K562 (cell line): ENCODE measurements around the gene DIPK1B. TPM values are rescaled to one million over a fixed set of nuclear protein-coding genes. Genes with fewer than 3 reads are reported as not detected.
A peak's percentile ranks its signal among the peaks of the same experiment; 100 is the strongest.

ENCODE experiments used
- ATAC-seq: fragments of 200-7000 bp; cut with Tn5 transposase; 3 replicates; pipeline ENCODE4 v1.9.1; 2020; ENCODE audit warnings: moderate library complexity
- BruUV-seq: library from RNA; stranded (reverse); fragments of 400-500 nt; replicated peaks from 2 replicates; lab custom pipeline; 2021; lab: Mats Ljungman, UMichigan
- CTCF ChIA-PET: fragments of 300-600 bp; formaldehyde crosslinking; extraction: SDS; loops from one replicate; lab custom pipeline; 2021; ENCODE audit warnings: low intra/inter-chr PET ratio; lab: Yijun Ruan, JAX
- POLR2A ChIA-PET: fragments of 300-600, 350-650 bp; sonication (Branson Sonifier 250); formaldehyde crosslinking; extraction: SDS; loops from one replicate; lab custom pipeline; 2021; ENCODE audit warnings: antibody characterized with exemption, inconsistent platforms; lab: Yijun Ruan, JAX
- DNase-seq, 4 experiments: peaks; one replicate each; pipeline versions ENCODE4 v3.0.0 to v3.0.0-alpha.2; 2011 to 2018; ENCODE audit warnings: low spot score in 3 of 4, mixed read lengths in 3 of 4; ENCODE audit errors: extremely low read depth in 1 of 4
- FAIRE-seq: peaks from 2 replicates; lab custom pipeline; 2011; peaks lifted over from hg19 to GRCh38; lab: Jason Lieb, UNC
- H2AFZ ChIP-seq: 2 replicates; pipeline ENCODE4 v1.6.0; 2011; ENCODE audit warnings: low read depth, low read length, control low read depth, inconsistent platforms
- H3K27ac ChIP-seq: fragments of 200-600 bp; 3 replicates; pipeline ENCODE4 v1.8.0; 2011; ENCODE audit warnings: low read depth, mild to moderate bottlenecking, control low read depth, inconsistent platforms, low read length, moderate library complexity, mixed read lengths; ENCODE audit errors: extremely low read depth
- H3K27me3 ChIP-seq, 2 experiments: fragments of 300-600 bp in 1 of 2; 2 replicates in 1 of 2; 3 replicates in 1 of 2; pipeline versions ENCODE4 v1.6.0 to v1.8.0; 2011; ENCODE audit warnings: inconsistent platforms in 2 of 2, low read length in 2 of 2, mild to moderate bottlenecking in 1 of 2, mixed read lengths in 1 of 2, moderate library complexity in 1 of 2; ENCODE audit not compliant: control insufficient read depth in 2 of 2, insufficient read depth in 2 of 2
- H3K36me3 ChIP-seq: fragments of 300-600 bp; 3 replicates; pipeline ENCODE4 v1.8.0; 2011; ENCODE audit warnings: mild to moderate bottlenecking, low read length, inconsistent platforms; ENCODE audit not compliant: control insufficient read depth, insufficient read depth
- H3K4me1 ChIP-seq, 2 experiments: fragments of 200-600 bp in 1 of 2; replicated peaks in 1 of 2; 2 replicates in 1 of 2; 3 replicates in 1 of 2; pipeline versions ENCODE4 v1.5.1 to v1.8.0; 2011; ENCODE audit warnings: inconsistent platforms in 2 of 2, low read length in 2 of 2, mild to moderate bottlenecking in 1 of 2, mixed read lengths in 1 of 2, moderate library complexity in 1 of 2; ENCODE audit not compliant: control insufficient read depth in 2 of 2, insufficient read depth in 2 of 2
- H3K4me2 ChIP-seq: 2 replicates; pipeline ENCODE4 v1.6.1; 2011; ENCODE audit warnings: low read length, control low read depth, inconsistent platforms, mixed read lengths; ENCODE audit not compliant: insufficient read depth
- H3K4me3 ChIP-seq: fragments of 200-600 bp; sonication (generic), shearing (Covaris generic); 2 replicates; pipeline ENCODE4 v1.5.1; 2016; ENCODE audit warnings: control low read depth, inconsistent platforms
- H3K79me2 ChIP-seq: fragments of 200-600 bp; 3 replicates; pipeline ENCODE4 v1.8.0; 2011; ENCODE audit warnings: low read length, inconsistent platforms; ENCODE audit not compliant: control insufficient read depth, insufficient read depth
- H3K9ac ChIP-seq, 2 experiments: 2 replicates each; pipeline versions ENCODE4 v1.6.0 to v1.6.1; 2011; ENCODE audit warnings: low read depth in 2 of 2, low read length in 2 of 2, control low read depth in 1 of 2, inconsistent platforms in 1 of 2, mild to moderate bottlenecking in 1 of 2, mixed read lengths in 1 of 2; ENCODE audit not compliant: insufficient read depth in 1 of 2
- H3K9me1 ChIP-seq: one replicate; pipeline ENCODE4 v1.6.0; 2011; ENCODE audit warnings: inconsistent platforms, mild to moderate bottlenecking, low read length, moderate library complexity; ENCODE audit not compliant: control insufficient read depth, insufficient read depth
- H3K9me3 ChIP-seq: replicated peaks from 2 replicates; pipeline ENCODE4 v1.5.1; 2011; ENCODE audit warnings: low read depth, low read length, inconsistent platforms; ENCODE audit not compliant: control insufficient read depth, insufficient read depth
- H4K20me1 ChIP-seq: replicated peaks from 2 replicates; pipeline ENCODE4 v1.6.1; 2011; ENCODE audit warnings: low read length, inconsistent platforms, mixed read lengths; ENCODE audit not compliant: control insufficient read depth, insufficient read depth
- CBFA2T2 ChIP-seq: fragments of 450-650 bp; conservative IDR thresholded peaks from 2 replicates; pipeline ENCODE4 v1.6.1; 2017; ENCODE audit warnings: mild to moderate bottlenecking
- CBFA2T3 ChIP-seq: fragments of 450-650 bp; IDR thresholded peaks from 2 replicates; pipeline ENCODE4 v1.6.1; 2017
- DACH1 ChIP-seq: fragments of 450-650 bp; IDR thresholded peaks from 2 replicates; pipeline ENCODE4 v1.6.1; 2018; ENCODE audit not compliant: partially characterized antibody
- FOXJ2 ChIP-seq: fragments of 200-800 bp; sonication (Bioruptor generic); IDR thresholded peaks from 2 replicates; pipeline ENCODE4 v1.6.1; 2016; ENCODE audit warnings: missing genetic modification characterization, missing compliant biosample characterization
- HNRNPUL1 ChIP-seq: fragments of 200-400 bp; formaldehyde crosslinking; IDR thresholded peaks from 2 replicates; pipeline ENCODE4 v1.6.1; 2017; ENCODE audit warnings: low read length
- NRF1 ChIP-seq, 2 experiments: fragments of 450-650 bp; IDR thresholded peaks in 1 of 2; conservative IDR thresholded peaks in 1 of 2; 2 replicates each; pipeline ENCODE4 v1.6.1; 2014; ENCODE audit warnings: mild to moderate bottlenecking in 2 of 2
- POLR3A ChIP-seq: IDR thresholded peaks from 2 replicates; pipeline ENCODE4 v1.6.1; 2011; ENCODE audit warnings: borderline replicate concordance, mild to moderate bottlenecking, moderate library complexity; ENCODE audit not compliant: insufficient read length, insufficient read depth; ENCODE audit errors: extremely low read depth
- SMARCA4 ChIP-seq: fragments of 450-650 bp; IDR thresholded peaks from 2 replicates; pipeline ENCODE4 v1.6.1; 2016
- XRCC3 ChIP-seq: fragments of 450-650 bp; IDR thresholded peaks from 2 replicates; pipeline ENCODE4 v1.6.1; 2017; ENCODE audit warnings: mild to moderate bottlenecking, moderate library complexity
- ZNF274 ChIP-seq: IDR thresholded peaks from 2 replicates; pipeline ENCODE4 v1.6.1; 2011; ENCODE audit warnings: low read depth, mild to moderate bottlenecking, low read length, moderate library complexity, borderline replicate concordance
- WGBS: fragments of 100-300 bp; shearing (Covaris generic); methylation state at CpG from one replicate; pipeline ENCODE4 v1.1.6; 2016; ENCODE audit warnings: low coverage, mixed read lengths; ENCODE audit not compliant: insufficient coverage; ENCODE audit errors: missing lambda C conversion rate; 5-methylcytosine and 5-hydroxymethylcytosine counted together
- in situ Hi-C: fragments of 300-500 bp; cut with MboI; formaldehyde crosslinking; loops from 4 replicates; pipeline ENCODE4 v1.15.0; 2018; ENCODE audit warnings: inconsistent platforms, mixed read lengths
- intact Hi-C: fragments of 100-400 bp; cut with micrococcal nuclease; formaldehyde crosslinking; loops from 2 replicates; pipeline ENCODE4 v1.14.2; 2022
- polyA plus RNA-seq, 8 experiments: library from polyadenylated mRNA; depleted of rRNA in 4 of 8; stranded (reverse) in 5 of 8; unstranded in 3 of 8; fragments of >200 nt; fragmentation: Nextera tagmentation in 2 of 8; fragmentation: Illumina TruSeq in 1 of 8; extraction: Ambion mirVana in 2 of 8; extraction: Trizol in 1 of 8; gene quantifications; 2 replicates each; pipeline versions ENCODE4 v1.2.1 to v1.2.3, GENCODE V29; 2011 to 2014; ENCODE audit warnings: inconsistent platforms in 1 of 8, missing spikeins in 1 of 8
- total RNA-seq, 7 experiments: library from RNA; depleted of rRNA in 6 of 7; stranded (reverse); fragments of >200 nt in 6 of 7; fragmentation: Illumina TruSeq in 2 of 7; extraction: Trizol in 2 of 7; gene quantifications; 2 replicates each; pipeline versions ENCODE4 v1.2.1 to v1.2.3, GENCODE V29; 2011 to 2021; ENCODE audit warnings: low replicate concordance in 1 of 7
- TF ChIP-seq, protein P1 (sequence below): sonication (generic); formaldehyde crosslinking; IDR thresholded peaks from 2 replicates; pipeline ENCODE4 v1.9.0; 2022; ENCODE audit warnings: mild to moderate bottlenecking, missing genetic modification reagents
- TF ChIP-seq, protein P2 (sequence below): fragments of 250-450 bp; sonication (Bioruptor Pico); IDR thresholded peaks from 2 replicates; pipeline ENCODE4 v1.5.1; 2021; ENCODE audit warnings: mild to moderate bottlenecking
- TF ChIP-seq, protein P3 (sequence below): sonication (generic); formaldehyde crosslinking; IDR thresholded peaks from 2 replicates; pipeline ENCODE4 v1.8.0; 2022; ENCODE audit warnings: missing genetic modification reagents, mild to moderate bottlenecking, moderate library complexity, borderline replicate concordance
- TF ChIP-seq, protein P4 (sequence below), 3 experiments: fragments of 200-800 bp in 1 of 3; sonication (Bioruptor generic) in 1 of 3; sonication (generic) in 1 of 3; formaldehyde crosslinking in 1 of 3; IDR thresholded peaks; 2 replicates each; pipeline versions ENCODE4 v1.6.1 to v1.8.0; 2016 to 2022; ENCODE audit warnings: mild to moderate bottlenecking in 2 of 3, missing compliant biosample characterization in 2 of 3, missing genetic modification characterization in 2 of 3, missing genetic modification reagents in 1 of 3

DIPK1B gene
- total and polyA plus RNA-seq, 9 of the 15 experiments (the other 6 are each of a cell fraction or from before 2014, with no cell fraction given), result 0.08 to 22.3 (median 5.9) TPM

DNA sequence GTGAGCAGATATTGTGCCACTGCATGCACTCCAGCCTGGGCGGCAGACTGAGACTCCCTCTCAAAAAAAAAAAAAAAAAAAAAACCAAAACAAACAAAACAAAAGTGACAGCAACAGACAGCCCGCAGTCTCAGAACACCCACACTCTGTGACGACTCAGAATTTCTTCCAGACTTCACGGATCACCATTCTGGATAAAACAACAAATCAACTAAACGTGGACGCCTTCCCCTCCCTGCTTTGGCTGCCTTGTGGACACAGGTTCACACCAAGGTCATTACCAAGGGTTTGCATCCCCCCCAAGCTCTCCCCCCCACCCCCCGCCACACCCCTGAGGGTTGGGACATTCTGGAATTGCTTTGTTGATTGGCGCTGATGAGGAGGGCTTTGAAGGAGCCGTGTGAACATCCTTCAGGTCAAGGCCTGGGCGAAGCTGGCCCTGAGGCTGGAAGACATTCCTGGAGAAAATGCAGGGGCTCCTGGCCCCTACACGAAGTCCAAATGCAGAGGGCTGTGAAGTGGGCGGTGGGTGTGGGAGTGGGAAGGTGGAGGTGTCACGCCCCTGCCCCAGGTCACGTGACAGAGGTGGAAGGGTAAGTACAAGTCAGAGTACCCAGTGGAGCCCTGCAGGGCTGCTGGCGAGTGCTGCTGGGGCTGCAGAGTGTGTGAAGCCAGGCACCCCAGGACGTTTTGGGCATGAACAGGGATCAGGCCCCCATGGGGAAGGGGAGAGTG, 20.2 kb downstream of the DIPK1B start (continued):
- TF ChIP-seq, protein P1, sequence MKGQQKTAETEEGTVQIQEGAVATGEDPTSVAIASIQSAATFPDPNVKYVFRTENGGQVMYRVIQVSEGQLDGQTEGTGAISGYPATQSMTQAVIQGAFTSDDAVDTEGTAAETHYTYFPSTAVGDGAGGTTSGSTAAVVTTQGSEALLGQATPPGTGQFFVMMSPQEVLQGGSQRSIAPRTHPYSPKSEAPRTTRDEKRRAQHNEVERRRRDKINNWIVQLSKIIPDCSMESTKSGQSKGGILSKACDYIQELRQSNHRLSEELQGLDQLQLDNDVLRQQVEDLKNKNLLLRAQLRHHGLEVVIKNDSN (CRISPR knock-in tag), result peak; percentile 55; the same call in 1 of the 2 replicates

GRCh38 chr9:136733611-136734010, 21.2 kb downstream of the DIPK1B start:
- TF ChIP-seq POLR3A (no peak), XRCC3 (no peak), FOXJ2 (tag) (no peak), DACH1 (no peak), ZNF274 (no peak), HNRNPUL1 (no peak), NRF1 (conservative IDR thresholded peaks at IDR 0.05 in 1 of 2, IDR thresholded peaks at IDR 0.05 in 1 of 2) (no peak), CBFA2T3 (peak; percentile 45), SMARCA4 (no peak), CBFA2T2 (peak; percentile 38; the same call in 1 of the 2 replicates)
- TF ChIP-seq, protein P2, sequence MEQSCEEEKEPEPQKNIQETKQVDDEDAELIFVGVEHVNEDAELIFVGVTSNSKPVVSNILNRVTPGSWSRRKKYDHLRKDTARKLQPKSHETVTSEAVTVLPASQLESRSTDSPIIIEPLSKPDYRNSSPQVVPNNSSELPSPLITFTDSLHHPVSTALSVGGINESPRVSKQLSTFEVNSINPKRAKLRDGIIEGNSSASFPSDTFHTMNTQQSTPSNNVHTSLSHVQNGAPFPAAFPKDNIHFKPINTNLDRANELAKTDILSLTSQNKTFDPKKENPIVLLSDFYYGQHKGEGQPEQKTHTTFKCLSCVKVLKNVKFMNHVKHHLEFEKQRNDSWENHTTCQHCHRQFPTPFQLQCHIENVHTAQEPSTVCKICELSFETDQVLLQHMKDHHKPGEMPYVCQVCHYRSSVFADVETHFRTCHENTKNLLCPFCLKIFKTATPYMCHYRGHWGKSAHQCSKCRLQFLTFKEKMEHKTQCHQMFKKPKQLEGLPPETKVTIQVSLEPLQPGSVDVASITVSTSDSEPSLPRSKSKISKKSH (CRISPR knock-in tag), result no peak
- TF ChIP-seq, protein P3, sequence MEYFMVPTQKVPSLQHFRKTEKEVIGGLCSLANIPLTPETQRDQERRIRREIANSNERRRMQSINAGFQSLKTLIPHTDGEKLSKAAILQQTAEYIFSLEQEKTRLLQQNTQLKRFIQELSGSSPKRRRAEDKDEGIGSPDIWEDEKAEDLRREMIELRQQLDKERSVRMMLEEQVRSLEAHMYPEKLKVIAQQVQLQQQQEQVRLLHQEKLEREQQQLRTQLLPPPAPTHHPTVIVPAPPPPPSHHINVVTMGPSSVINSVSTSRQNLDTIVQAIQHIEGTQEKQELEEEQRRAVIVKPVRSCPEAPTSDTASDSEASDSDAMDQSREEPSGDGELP (CRISPR knock-in tag), result no peak
- TF ChIP-seq, protein P4, sequence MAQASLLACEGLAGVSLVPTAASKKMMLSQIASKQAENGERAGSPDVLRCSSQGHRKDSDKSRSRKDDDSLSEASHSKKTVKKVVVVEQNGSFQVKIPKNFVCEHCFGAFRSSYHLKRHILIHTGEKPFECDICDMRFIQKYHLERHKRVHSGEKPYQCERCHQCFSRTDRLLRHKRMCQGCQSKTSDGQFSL (CRISPR knock-in tag; IDR thresholded peaks at IDR 0.05), result no peak
- TF ChIP-seq, protein P4 (tag; IDR thresholded peaks at IDR 0.05), result no peak
- CTCF ChIA-PET, result no interaction called here
- intact Hi-C loops, result no loop called here

More at GRCh38 chr9:136733611-136734010, 21.2 kb downstream of the DIPK1B start:
- Histone ChIP-seq H4K20me1 (no peaks in the 10 kb centered on the region), H3K9me1 (peaks cover 8% of the 10 kb centered on the region), H3K4me3 (no peak overlapping the region), H2AFZ (no peak overlapping the region), H3K9me3 (no peaks in the 10 kb centered on the region), H3K27ac (no peak overlapping the region), H3K36me3 (peaks cover 15% of the 10 kb centered on the region; the same call in 2 of the 3 replicates), H3K79me2 (peaks cover 27% of the 10 kb centered on the region), H3K4me1 (peaks cover 14 to 55% of the 10 kb centered on the region in 2 experiments; a peak in 4 of 5 replicates), H3K4me2 (no peak overlapping the region), H3K27me3 (no peaks in the 10 kb centered on the region; a peak in 1 of 5 replicates), H3K9ac (peak overlapping the region in 1 of 2 experiments; percentile 77; a peak in 2 of 4 replicates)
- DNase-seq (no peak), ATAC-seq (no peak), FAIRE-seq (no peak)
- 59% methylated on average over 9 of the region's 12 CpGs for WGBS
- POLR2A ChIA-PET, result interaction anchor here (1.0 kb wide), 1 partner anchor 14 kb away, joined by 3 read pairs; no protein-coding TSS in a partner anchor
- in situ Hi-C loops, result no loop called here
- BruUV-seq, result no TSS peak
